GM12878 (cell line): Measurements from ENCODE around the gene MEIOB.
"Not testable (repeated sequence)": the region's sequence is repeated elsewhere in the genome, so short reads cannot be mapped to it uniquely, and the experiment has no call there.

Experiments used
- FOXM1 ChIP-seq: IDR thresholded peaks from 2 replicates; pipeline ENCODE4 v1.6.1; 2012; ENCODE audit warnings: low read depth, mild to moderate bottlenecking, inconsistent platforms, low read length, moderate library complexity
- KDM1A ChIP-seq: fragments of 200-600 bp; sonication (generic); IDR thresholded peaks from 2 replicates; pipeline ENCODE4 v1.6.1; 2016; ENCODE audit warnings: borderline replicate concordance
- ZNF384 ChIP-seq: IDR thresholded peaks from 2 replicates; pipeline ENCODE4 v1.6.1; 2012; ENCODE audit warnings: low read depth, mild to moderate bottlenecking, low read length, improper control_type of control experiment, borderline replicate concordance
- TF ChIP-seq, protein P1 (sequence below): IDR thresholded peaks from 2 replicates; pipeline ENCODE4 v1.6.1; 2011; ENCODE audit warnings: mild to moderate bottlenecking, low read depth, low read length, moderate library complexity; ENCODE audit not compliant: insufficient replicate concordance
- TF ChIP-seq, protein P2 (sequence below): fragments of 450-650 bp; IDR thresholded peaks from 2 replicates; pipeline ENCODE4 v1.6.1; 2016; ENCODE audit warnings: mild to moderate bottlenecking, moderate library complexity, borderline replicate concordance

DNA sequence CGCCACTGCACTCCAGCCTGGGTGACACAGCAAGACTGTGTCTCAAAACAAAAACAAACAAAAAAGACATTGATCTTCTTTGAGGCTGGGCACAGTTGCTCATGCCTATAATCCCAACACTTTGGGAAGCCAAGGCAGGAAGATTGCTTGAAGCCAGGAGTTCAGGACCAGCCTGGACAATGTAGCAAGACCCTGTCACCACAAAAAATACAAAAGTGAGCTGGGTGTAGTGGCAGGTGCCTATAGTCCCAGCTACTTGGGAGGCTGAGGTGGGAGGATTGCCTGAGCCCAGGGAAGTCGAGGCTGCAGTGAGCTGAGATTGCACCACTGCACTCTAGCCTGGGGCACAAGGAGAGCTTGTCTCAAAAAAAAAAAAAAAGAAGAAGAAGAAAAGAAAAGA lies 25.7 kb upstream of the MEIOB start:
- TF ChIP-seq KDM1A, FOXM1, ZNF384: not testable (repeated sequence)
- TF ChIP-seq, protein P1, sequence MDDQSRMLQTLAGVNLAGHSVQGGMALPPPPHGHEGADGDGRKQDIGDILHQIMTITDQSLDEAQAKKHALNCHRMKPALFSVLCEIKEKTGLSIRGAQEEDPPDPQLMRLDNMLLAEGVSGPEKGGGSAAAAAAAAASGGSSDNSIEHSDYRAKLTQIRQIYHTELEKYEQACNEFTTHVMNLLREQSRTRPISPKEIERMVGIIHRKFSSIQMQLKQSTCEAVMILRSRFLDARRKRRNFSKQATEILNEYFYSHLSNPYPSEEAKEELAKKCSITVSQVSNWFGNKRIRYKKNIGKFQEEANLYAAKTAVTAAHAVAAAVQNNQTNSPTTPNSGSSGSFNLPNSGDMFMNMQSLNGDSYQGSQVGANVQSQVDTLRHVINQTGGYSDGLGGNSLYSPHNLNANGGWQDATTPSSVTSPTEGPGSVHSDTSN = not testable (repeated sequence)
- TF ChIP-seq, protein P2, sequence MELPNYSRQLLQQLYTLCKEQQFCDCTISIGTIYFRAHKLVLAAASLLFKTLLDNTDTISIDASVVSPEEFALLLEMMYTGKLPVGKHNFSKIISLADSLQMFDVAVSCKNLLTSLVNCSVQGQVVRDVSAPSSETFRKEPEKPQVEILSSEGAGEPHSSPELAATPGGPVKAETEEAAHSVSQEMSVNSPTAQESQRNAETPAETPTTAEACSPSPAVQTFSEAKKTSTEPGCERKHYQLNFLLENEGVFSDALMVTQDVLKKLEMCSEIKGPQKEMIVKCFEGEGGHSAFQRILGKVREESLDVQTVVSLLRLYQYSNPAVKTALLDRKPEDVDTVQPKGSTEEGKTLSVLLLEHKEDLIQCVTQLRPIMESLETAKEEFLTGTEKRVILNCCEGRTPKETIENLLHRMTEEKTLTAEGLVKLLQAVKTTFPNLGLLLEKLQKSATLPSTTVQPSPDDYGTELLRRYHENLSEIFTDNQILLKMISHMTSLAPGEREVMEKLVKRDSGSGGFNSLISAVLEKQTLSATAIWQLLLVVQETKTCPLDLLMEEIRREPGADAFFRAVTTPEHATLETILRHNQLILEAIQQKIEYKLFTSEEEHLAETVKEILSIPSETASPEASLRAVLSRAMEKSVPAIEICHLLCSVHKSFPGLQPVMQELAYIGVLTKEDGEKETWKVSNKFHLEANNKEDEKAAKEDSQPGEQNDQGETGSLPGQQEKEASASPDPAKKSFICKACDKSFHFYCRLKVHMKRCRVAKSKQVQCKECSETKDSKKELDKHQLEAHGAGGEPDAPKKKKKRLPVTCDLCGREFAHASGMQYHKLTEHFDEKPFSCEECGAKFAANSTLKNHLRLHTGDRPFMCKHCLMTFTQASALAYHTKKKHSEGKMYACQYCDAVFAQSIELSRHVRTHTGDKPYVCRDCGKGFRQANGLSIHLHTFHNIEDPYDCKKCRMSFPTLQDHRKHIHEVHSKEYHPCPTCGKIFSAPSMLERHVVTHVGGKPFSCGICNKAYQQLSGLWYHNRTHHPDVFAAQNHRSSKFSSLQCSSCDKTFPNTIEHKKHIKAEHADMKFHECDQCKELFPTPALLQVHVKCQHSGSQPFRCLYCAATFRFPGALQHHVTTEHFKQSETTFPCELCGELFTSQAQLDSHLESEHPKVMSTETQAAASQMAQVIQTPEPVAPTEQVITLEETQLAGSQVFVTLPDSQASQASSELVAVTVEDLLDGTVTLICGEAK = not testable (repeated sequence)
